ENCODE measurements around the gene TCN2.
"Not testable (repeated sequence)": the region's sequence is repeated elsewhere in the genome, so short reads cannot be mapped to it uniquely, and the experiment has no call there.

TCN2 gene

GRCh38 chr22:30673136-30673535 lies 66.2 kb downstream of the TCN2 start:
- peaks cover 2% of the 10 kb centered on the region for H3K9me3 ChIP-seq (ENCODE audit: severe bottlenecking)
- no peak for DNase-seq
- H3K4me3 ChIP-seq (ENCODE audit: low read depth, low read length): no peak overlapping the region
- no peak overlapping the region for H3K27ac ChIP-seq
- H3K36me3 ChIP-seq: no peaks in the 10 kb centered on the region
- no peak for TF ChIP-seq CTCF (IDR thresholded peaks at IDR 0.05; ENCODE audit: low read depth, low read length)
- no peaks in the 10 kb centered on the region for H3K27me3 ChIP-seq (ENCODE audit: insufficient read depth, low read depth, severe bottlenecking)

DNA sequence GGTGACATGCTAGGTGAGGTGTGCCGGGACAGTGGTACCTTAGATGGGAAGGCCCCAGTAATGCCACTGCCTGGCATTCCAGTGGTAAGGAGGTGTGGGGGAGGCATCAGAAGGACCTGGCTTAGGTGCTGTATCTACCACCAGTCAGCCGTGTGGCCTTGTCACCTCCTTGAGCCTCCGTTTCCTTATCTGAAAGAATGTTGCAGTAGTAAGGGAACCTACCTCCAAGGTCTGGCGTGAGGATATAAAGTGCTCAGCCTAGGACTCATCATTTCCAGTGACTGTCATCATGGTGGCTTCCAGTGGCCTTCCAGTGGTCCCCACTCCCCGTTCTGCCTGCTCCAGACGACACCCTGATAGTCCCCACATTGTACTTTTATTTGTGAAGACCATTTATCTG lies 67.5 kb downstream of the TCN2 start:
- Histone ChIP-seq H3K4me3 (ENCODE audit: low read depth, low read length) (no peak overlapping the region), H3K9me3 (ENCODE audit: severe bottlenecking) (peaks cover 2% of the 10 kb centered on the region), H3K36me3 (no peaks in the 10 kb centered on the region), H3K27me3 (ENCODE audit: insufficient read depth, low read depth, severe bottlenecking) (no peaks in the 10 kb centered on the region), H3K27ac (no peak overlapping the region)
- no peak for DNase-seq
- no peak for TF ChIP-seq CTCF (IDR thresholded peaks at IDR 0.05; ENCODE audit: low read depth, low read length)

DNA sequence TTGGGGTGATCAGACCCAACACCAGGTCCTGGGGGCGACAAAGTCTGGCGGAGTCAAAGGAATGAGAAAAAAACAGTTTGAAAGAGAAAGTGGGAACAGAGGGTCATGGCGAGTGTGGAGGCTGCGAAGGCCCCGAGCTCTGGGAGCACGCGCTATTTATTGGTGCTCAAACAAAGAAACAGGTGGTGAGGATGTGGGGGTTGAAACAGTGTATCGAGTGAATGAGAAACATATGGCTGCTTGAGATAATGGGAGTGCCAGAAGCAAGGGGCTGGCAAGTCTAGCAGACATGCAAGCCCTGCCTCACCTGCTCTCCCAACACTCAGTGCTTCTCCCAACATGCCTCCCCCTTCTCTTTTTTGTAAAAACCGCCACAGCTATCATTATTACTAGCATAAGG lies 68.5 kb downstream of the TCN2 start:
- no peaks in the 10 kb centered on the region for H3K36me3 ChIP-seq
- H3K9me3 ChIP-seq (ENCODE audit: severe bottlenecking): peaks cover 2% of the 10 kb centered on the region
- TF ChIP-seq CTCF (IDR thresholded peaks at IDR 0.05; ENCODE audit: low read depth, low read length): no peak
- H3K4me3 ChIP-seq (ENCODE audit: low read depth, low read length): no peak overlapping the region
- H3K27ac ChIP-seq: peak overlapping the region; percentile 72
- H3K27me3 ChIP-seq (ENCODE audit: insufficient read depth, low read depth, severe bottlenecking): no peaks in the 10 kb centered on the region
- peak; percentile 68 for DNase-seq

- not testable (repeated sequence) for H3K4me3 ChIP-seq (ENCODE audit: low read depth, low read length); H3K27ac ChIP-seq; H3K27me3 ChIP-seq (ENCODE audit: insufficient read depth, low read depth, severe bottlenecking); H3K36me3 ChIP-seq; DNase-seq; H3K9me3 ChIP-seq (ENCODE audit: severe bottlenecking)
These were observed 69.6 kb downstream of the TCN2 start for GRCh38 chr22:30676565-30676964.
